Measurements from ENCODE around the gene IL6R. TPM values are rescaled to one million over a fixed set of nuclear protein-coding genes. Genes with fewer than 3 reads are reported as not detected.
"Not testable (repeated sequence)": the region's sequence is repeated elsewhere in the genome, so short reads cannot be mapped to it uniquely, and the experiment has no call there.

Gene IL6R
- 13.8 and 25.4 TPM in 2 replicates for total RNA-seq (2014; rRNA removed; shearing (Covaris generic))
- polyA plus RNA-seq (2015; cell fraction: cytosol; rRNA removed), result 2.4 and 3.5 TPM in 2 replicates
- polyA plus RNA-seq (2015; cell fraction: nucleus; rRNA removed), result 10.5 and 11.4 TPM in 2 replicates

- peak; percentile 88 for DNase-seq (ENCODE audit: low read depth)
Measured at GRCh38 chr1:154404984-154405746, at the start of gene IL6R. Gene IL6R (plus strand): TSS chr1:154405343. CDS start chr1:154405630, 287 bp downstream.

GRCh38 chr1:154358519-154358918, 46.6 kb upstream of the IL6R start:
- DNase-seq (ENCODE audit: low read depth), result no peak

GRCh38 chr1:154360288-154360687, 44.9 kb upstream of the IL6R start:
- no peak for DNase-seq (ENCODE audit: low read depth)

DNA sequence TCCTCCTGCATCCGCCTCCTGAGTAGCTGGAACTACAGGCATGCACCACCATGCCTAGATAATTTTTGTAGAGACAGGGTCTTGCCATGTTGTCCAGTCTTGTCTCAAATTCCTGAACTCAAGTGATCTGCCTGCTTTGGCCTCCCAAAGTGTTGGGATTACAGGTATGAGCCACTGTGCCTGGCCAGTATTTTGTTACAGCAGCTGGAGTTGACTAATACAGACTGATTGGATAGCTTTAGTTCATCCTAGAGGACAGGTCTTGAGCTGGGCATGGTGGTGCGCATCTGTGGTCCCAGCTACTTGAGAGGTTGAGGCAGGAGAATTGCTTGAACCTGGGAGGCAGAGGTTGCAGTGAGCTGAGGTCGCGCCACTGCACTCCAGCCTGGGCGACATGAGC, 44.3 kb upstream of the IL6R start:
- DNase-seq (ENCODE audit: low read depth), result not testable (repeated sequence)

- DNase-seq (ENCODE audit: low read depth), result no peak
Measured at GRCh38 chr1:154361357-154361756, 43.8 kb upstream of the IL6R start.

- DNase-seq (ENCODE audit: low read depth), result no peak
Measured at GRCh38 chr1:154371436-154371835, 33.7 kb upstream of the IL6R start.

DNA sequence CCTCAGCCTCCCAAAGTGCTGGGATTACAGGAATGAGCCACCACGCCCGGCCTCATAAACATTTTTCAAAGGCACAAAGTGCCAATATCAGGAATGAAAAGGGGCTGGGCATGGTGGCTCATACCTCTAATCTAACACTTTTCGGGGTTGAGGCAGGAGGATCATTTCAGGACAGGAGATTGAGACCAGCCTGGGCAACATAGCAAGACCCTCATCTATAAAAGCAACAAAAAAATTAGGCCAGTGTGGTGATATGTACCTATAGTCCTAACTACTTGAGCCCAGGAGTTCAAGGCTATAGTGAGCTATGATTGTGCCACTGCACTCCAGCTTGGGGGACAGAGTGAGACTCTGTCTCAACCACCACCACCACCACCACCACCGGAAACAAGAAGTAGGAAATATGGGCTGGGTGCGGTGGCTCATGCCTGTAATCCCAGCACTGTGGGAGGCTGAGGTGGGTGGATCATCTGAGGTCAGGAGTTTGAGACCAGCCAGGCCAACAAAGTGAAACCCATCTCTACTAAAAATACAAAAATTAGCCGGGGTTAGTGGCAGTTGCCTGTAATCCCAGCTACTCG, 31.3 kb upstream of the IL6R start:
- DNase-seq (ENCODE audit: low read depth), result not testable (repeated sequence)

- no peak for DNase-seq (ENCODE audit: low read depth)
Measured at GRCh38 chr1:154379301-154379700, 25.8 kb upstream of the IL6R start.

DNA sequence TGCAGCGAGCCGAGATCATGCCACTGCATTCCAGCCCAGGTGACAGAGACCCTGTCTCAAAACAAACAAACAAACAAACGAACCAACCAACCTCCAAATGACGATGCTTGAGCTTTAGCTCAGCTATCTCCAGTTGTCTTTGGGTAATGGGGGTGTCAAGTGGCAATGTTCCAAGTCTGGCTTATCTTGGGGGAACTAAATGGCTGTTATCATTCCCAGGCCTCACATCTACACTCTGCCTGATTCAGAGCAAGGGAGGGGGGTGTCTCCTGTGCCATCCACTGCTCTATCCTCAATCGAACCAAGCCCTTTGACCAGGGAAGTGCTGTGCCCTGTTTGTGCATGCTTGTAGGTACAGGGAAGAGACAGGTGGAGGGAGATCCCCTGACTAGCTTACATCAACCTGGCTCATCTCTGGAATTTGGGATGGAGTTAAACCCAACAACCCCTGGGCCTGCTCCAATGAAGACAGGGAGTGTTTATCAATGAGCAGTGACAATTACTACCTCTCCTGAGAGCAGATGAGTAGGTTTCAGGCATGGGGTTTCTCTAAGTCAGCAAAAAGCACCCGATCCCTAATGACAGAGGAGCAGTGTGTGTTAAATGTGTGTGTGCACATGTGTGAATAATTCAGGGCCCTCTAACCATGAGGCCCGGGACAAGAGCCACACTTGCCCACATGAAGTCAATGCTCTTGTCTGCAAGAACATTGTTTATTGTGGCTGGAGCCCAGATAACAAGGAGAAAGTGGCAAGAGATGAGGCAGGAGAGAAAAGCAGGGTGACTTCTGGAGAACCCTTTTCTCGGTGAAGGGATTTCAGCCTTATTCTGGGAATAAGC, 20.3 kb upstream of the IL6R start:
- no peak for DNase-seq (ENCODE audit: low read depth)

- no peak for DNase-seq (ENCODE audit: low read depth)
Measured at GRCh38 chr1:154386643-154387352, 18.3 kb upstream of the IL6R start.

GRCh38 chr1:154391086-154391770, 13.9 kb upstream of the IL6R start:
- peak; percentile 25 for DNase-seq (ENCODE audit: low read depth)

DNA sequence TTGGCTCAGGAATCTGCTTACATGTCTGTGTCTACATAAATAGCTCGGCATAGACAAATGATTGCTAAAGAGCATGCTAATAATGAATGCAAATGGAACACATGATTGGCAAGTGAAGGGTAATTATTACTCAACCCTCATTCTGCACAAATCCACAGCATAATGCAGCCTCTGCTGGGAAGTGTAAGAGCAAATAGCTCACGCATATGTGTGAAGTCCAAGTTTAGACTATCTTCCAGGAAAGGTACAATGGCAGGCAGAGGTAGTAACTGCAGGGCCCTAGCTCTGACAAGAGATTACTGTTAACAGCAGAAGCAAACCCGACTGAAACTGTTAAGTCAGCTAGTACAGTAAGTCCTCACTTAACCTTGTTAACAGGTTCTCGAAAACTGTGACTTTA, 7.0 kb upstream of the IL6R start:
- no peak for DNase-seq (ENCODE audit: low read depth)

DNA sequence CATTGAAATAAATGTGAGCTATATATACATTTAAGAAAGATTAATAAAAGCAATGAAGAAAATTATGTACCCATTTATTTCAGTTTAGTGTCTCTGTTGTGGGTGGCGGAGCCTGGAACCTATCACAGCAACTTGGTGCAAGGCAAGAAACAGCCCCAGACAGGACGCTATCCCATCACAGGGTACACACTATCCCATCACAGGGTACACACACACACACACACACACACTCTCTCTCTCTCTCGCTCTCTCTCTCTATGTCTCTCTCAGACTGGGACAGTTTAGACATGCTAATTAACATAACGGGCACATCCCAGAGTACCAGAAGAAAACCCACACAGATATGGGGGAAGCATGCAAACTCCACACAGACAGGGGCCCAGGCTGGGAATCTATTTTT, 6.5 kb upstream of the IL6R start:
- DNase-seq (ENCODE audit: low read depth), result no peak

- no peak for DNase-seq (ENCODE audit: low read depth)
Measured at GRCh38 chr1:154400381-154400801, 4.8 kb upstream of the IL6R start.

DNA sequence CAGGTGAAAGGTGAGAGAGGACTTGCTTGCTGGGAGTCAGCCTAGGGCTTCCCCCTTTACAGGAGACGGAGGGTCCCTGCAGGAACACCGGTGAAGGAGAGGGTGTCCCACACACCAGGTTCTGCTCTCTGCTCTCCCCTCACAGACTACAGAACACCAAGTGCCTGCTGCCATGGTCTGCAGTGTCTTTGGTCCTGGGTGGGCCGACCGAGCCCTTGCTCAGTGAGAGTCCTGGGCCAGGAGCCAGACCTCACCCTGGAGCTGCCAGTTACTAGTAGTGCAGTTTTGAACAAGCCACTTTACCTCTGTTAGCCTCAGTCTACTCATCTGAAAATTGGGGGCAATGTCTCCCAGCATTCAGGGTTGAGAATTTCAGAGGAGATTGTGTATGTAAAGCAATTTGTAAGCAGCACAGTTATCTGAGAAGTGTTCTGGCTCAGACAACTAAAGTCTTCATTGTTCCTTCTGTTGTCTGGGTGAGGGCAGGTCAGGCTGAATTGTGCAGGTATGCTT, 2.7 kb upstream of the IL6R start:
- no peak for DNase-seq (ENCODE audit: low read depth)

- no peak for DNase-seq (ENCODE audit: low read depth)
Measured at GRCh38 chr1:154403261-154403943, 1.7 kb upstream of the IL6R start.

- DNase-seq (ENCODE audit: low read depth), result no peak
Measured at GRCh38 chr1:154403983-154404382, 1.2 kb upstream of the IL6R start.

DNA sequence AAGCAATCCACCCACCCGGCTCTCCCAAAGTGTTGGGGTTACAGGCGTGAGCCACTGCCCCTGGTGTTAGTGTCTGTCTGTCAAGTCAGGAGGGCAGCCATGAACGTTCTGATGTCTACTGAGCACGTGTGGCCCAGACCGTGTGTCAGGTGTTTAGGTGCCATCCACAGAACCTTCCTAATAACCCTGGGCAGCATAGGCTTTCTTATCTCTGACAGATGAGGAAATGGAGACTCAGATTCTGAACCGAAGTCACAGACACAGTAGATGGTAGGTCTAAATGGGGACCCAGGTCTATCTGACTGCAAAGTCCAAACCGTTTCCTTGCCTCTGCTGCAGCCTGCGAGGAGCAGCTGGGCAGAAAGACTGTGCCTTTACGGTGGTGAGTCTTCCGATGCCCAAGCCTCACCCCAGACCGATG, 622 bp upstream of the IL6R start:
- DNase-seq (ENCODE audit: low read depth), result no peak

- peak; percentile 70 for DNase-seq (ENCODE audit: low read depth)
Measured at GRCh38 chr1:154405747-154406571, 816 bp downstream of the IL6R start.

Data from HT1080 (cell line).